ENCODE measurements around the gene SLC6A4. TPM values are rescaled to one million over a fixed set of nuclear protein-coding genes. Genes with fewer than 3 reads are reported as not detected.

SLC6A4 gene
- total RNA-seq, 4 donors from 2014 or later, result 0.11 to 0.50 (median 0.27) TPM

DNA sequence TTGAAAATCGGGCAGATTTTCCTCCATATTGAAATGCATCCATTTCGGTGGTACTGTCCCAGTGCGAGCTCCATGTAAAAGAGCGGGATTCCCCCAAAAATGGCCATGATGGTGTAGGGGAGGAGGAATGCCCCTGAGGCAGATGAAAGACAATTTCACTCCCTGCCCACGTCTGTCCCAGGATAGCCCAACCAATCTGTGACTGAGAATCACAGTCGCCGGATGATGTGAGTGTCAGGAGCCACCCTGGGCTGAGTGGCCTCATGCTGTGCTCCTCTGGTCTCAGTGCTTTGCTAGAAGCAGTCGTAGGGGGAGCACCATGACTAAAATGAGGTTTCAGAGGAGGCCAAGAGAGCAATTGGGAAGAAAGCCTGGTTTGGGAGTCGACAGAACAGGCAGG lies 16.7 kb downstream of the SLC6A4 start:
- WGBS, result 83% methylated on average over 9 of the region's 9 CpGs

DNA sequence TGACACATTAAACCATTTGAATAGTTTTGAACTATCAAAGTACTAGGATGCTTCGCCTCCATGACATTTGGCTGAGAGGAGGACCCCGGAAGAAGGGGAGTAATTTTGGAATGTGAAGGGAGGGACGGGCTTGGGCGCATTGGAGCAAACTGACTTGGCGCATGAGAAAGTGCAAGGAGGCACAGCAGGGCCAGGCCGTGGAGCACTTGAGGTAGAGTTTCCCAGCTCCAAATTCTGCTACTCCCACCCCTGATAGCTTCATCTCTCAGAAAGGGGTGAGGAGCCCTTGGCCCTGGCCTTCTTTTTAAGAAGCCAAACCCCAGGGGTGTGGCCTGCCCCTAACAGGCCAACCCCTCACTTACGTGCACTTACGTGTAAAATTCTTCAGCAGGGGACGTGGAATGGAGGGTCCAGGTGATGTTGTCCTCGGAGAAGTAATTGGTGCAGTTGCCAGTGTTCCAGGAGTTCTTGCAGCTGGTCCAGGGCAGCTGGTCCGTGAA lies 17.7 kb downstream of the SLC6A4 start:
- TF ChIP-seq POLR2AphosphoS5 (IDR thresholded peaks at IDR 0.05) (no peak), EP300 (IDR thresholded peaks at IDR 0.05) (no peak), POLR2A (IDR thresholded peaks at IDR 0.05; ENCODE audit: low read depth) (no peak)
- TF ChIP-seq, protein P1, sequence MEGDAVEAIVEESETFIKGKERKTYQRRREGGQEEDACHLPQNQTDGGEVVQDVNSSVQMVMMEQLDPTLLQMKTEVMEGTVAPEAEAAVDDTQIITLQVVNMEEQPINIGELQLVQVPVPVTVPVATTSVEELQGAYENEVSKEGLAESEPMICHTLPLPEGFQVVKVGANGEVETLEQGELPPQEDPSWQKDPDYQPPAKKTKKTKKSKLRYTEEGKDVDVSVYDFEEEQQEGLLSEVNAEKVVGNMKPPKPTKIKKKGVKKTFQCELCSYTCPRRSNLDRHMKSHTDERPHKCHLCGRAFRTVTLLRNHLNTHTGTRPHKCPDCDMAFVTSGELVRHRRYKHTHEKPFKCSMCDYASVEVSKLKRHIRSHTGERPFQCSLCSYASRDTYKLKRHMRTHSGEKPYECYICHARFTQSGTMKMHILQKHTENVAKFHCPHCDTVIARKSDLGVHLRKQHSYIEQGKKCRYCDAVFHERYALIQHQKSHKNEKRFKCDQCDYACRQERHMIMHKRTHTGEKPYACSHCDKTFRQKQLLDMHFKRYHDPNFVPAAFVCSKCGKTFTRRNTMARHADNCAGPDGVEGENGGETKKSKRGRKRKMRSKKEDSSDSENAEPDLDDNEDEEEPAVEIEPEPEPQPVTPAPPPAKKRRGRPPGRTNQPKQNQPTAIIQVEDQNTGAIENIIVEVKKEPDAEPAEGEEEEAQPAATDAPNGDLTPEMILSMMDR (IDR thresholded peaks at IDR 0.05), result no peak
- Histone ChIP-seq H3K27ac (replicated peaks in 1 of 4) (no peak overlapping the region), H3K36me3 (no peaks in the 10 kb centered on the region), H3K4me1 (no peaks in the 10 kb centered on the region), H3K4me3 (no peak overlapping the region), H3K27me3 (no peaks in the 10 kb centered on the region), H3K9me3 (no peaks in the 10 kb centered on the region)
- intact Hi-C loops (cut with DNase I), result no loop called here
- 92% methylated on average over 11 of the region's 11 CpGs for WGBS
- no peak for DNase-seq (ENCODE audit: extremely low spot score)

More for the DNA sequence above, 16.7 kb downstream of the SLC6A4 start:
- DNase-seq (ENCODE audit: extremely low spot score), result no peak
- no peaks in the 10 kb centered on the region for H3K9me3 ChIP-seq
- intact Hi-C loops (cut with DNase I), result no loop called here
- H3K27me3 ChIP-seq, result no peaks in the 10 kb centered on the region
- no peak overlapping the region for H3K27ac ChIP-seq (replicated peaks in 1 of 4)
- TF ChIP-seq EP300 (IDR thresholded peaks at IDR 0.05) (no peak), POLR2A (IDR thresholded peaks at IDR 0.05; ENCODE audit: low read depth) (no peak), POLR2AphosphoS5 (IDR thresholded peaks at IDR 0.05) (no peak)
- TF ChIP-seq, protein P1 (IDR thresholded peaks at IDR 0.05), result no peak
- H3K36me3 ChIP-seq, result no peaks in the 10 kb centered on the region
- no peaks in the 10 kb centered on the region for H3K4me1 ChIP-seq
- H3K4me3 ChIP-seq, result no peak overlapping the region

- TF ChIP-seq EP300 (IDR thresholded peaks at IDR 0.05) (no peak), POLR2AphosphoS5 (IDR thresholded peaks at IDR 0.05) (no peak), POLR2A (IDR thresholded peaks at IDR 0.05; ENCODE audit: low read depth) (no peak)
- TF ChIP-seq, protein P1 (IDR thresholded peaks at IDR 0.05), result no peak
- intact Hi-C loops (cut with DNase I), result no loop called here
- Histone ChIP-seq H3K36me3 (no peaks in the 10 kb centered on the region), H3K27me3 (no peaks in the 10 kb centered on the region), H3K4me3 (no peak overlapping the region), H3K4me1 (no peaks in the 10 kb centered on the region), H3K9me3 (no peaks in the 10 kb centered on the region), H3K27ac (replicated peaks in 1 of 4) (no peak overlapping the region)
- no peak for DNase-seq (ENCODE audit: extremely low spot score)
- WGBS, result 100% methylated on average over 3 of the region's 6 CpGs
Observed at GRCh38 chr17:30217054-30217453, 18.4 kb downstream of the SLC6A4 start.

- no peak for DNase-seq (ENCODE audit: extremely low spot score)
- Histone ChIP-seq H3K9me3 (no peaks in the 10 kb centered on the region), H3K27ac (replicated peaks in 1 of 4) (no peak overlapping the region), H3K36me3 (no peaks in the 10 kb centered on the region), H3K4me1 (no peaks in the 10 kb centered on the region), H3K27me3 (peaks cover 0 to 7% (median 0%) of the 10 kb centered on the region in 4 donors), H3K4me3 (no peak overlapping the region)
- intact Hi-C loops (cut with DNase I), result no loop called here
- TF ChIP-seq POLR2A (IDR thresholded peaks at IDR 0.05; ENCODE audit: low read depth) (no peak), EP300 (IDR thresholded peaks at IDR 0.05) (no peak), POLR2AphosphoS5 (IDR thresholded peaks at IDR 0.05) (no peak)
- TF ChIP-seq, protein P1 (IDR thresholded peaks at IDR 0.05), result no peak
- 90% methylated on average over 5 of the region's 11 CpGs for WGBS
Observed at GRCh38 chr17:30212750-30213149, 22.7 kb downstream of the SLC6A4 start.

DNA sequence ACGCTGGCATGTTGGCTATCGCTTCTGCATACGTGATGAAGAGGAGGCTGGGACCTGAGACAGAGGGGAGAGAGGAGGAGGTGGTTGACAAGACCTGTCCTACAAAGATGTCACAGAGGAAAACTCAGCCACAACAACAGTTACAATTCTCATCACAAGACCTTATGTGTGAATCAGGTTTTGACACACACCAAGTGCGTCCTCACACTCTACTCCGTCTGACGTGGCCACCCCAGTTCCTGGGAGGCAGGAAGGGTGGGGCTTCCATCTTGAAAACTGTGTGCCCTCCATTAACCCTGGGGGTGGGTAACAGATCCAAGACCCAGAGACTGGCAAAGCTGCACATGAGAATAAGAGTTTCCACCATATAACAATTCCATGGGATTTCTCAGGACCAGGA lies 24.1 kb downstream of the SLC6A4 start:
- no peaks in the 10 kb centered on the region for H3K4me1 ChIP-seq
- no peak for DNase-seq (ENCODE audit: extremely low spot score)
- intact Hi-C loops (cut with DNase I), result no loop called here
- H3K27me3 ChIP-seq, result peaks cover 0 to 12% (median 0%) of the 10 kb centered on the region in 4 donors
- no peak overlapping the region for H3K27ac ChIP-seq (replicated peaks in 1 of 4)
- H3K4me3 ChIP-seq, result no peak overlapping the region
- no peaks in the 10 kb centered on the region for H3K9me3 ChIP-seq
- TF ChIP-seq POLR2A (IDR thresholded peaks at IDR 0.05; ENCODE audit: low read depth) (no peak), EP300 (IDR thresholded peaks at IDR 0.05) (no peak), POLR2AphosphoS5 (IDR thresholded peaks at IDR 0.05) (no peak)
- TF ChIP-seq, protein P1 (IDR thresholded peaks at IDR 0.05), result no peak
- no peaks in the 10 kb centered on the region for H3K36me3 ChIP-seq
- 84% methylated on average over 6 of the region's 6 CpGs for WGBS
